Liver (tissue), 3 donors: ENCODE data around the gene PLCB3.

Experiments
- CTCF ChIP-seq: fragments of 150-350 bp; IDR thresholded peaks from 2 replicates; pipeline ENCODE4 v1.5.1; 2017; ENCODE audit warnings: improper control_type of control experiment, low read depth, low read length; ENCODE audit not compliant: missing input control
- JUND ChIP-seq, 2 donors: IDR thresholded peaks; 2 replicates each; pipeline ENCODE4 v1.6.1; 2016; ENCODE audit warnings: antibody characterized with exemption in 2 of 2
- MAX ChIP-seq: IDR thresholded peaks from 2 replicates; pipeline ENCODE4 v1.6.1; 2016; ENCODE audit warnings: antibody characterized with exemption
- NR2F2 ChIP-seq: IDR thresholded peaks from 2 replicates; pipeline ENCODE4 v1.6.1; 2016; ENCODE audit warnings: antibody characterized with exemption
- RAD21 ChIP-seq, 2 donors: IDR thresholded peaks; 2 replicates each; pipeline ENCODE4 v1.6.1; 2016; ENCODE audit warnings: antibody characterized with exemption in 2 of 2, mild to moderate bottlenecking in 2 of 2
- RXRA ChIP-seq, 2 donors: IDR thresholded peaks; 2 replicates each; pipeline ENCODE4 v1.6.1; 2017 to 2018; ENCODE audit warnings: antibody characterized with exemption in 2 of 2, mild to moderate bottlenecking in 1 of 2
- SP1 ChIP-seq: IDR thresholded peaks from 2 replicates; pipeline ENCODE4 v1.6.1; 2018; ENCODE audit warnings: antibody characterized with exemption, mild to moderate bottlenecking
- TAF1 ChIP-seq: conservative IDR thresholded peaks from 2 replicates; pipeline ENCODE4 v1.6.1; 2016; ENCODE audit warnings: antibody characterized with exemption, mild to moderate bottlenecking
- YY1 ChIP-seq: IDR thresholded peaks from 2 replicates; pipeline ENCODE4 v1.6.1; 2016; ENCODE audit warnings: antibody characterized with exemption, mild to moderate bottlenecking
- TF ChIP-seq, protein P1 (sequence below): IDR thresholded peaks from 2 replicates; pipeline ENCODE4 v1.6.1; 2016; ENCODE audit warnings: antibody characterized with exemption
- TF ChIP-seq, protein P2 (sequence below): IDR thresholded peaks from 2 replicates; pipeline ENCODE4 v1.6.1; 2016; ENCODE audit warnings: antibody characterized with exemption, mild to moderate bottlenecking
- donor health status: healthy.
- donor health status: healthy.

DNA sequence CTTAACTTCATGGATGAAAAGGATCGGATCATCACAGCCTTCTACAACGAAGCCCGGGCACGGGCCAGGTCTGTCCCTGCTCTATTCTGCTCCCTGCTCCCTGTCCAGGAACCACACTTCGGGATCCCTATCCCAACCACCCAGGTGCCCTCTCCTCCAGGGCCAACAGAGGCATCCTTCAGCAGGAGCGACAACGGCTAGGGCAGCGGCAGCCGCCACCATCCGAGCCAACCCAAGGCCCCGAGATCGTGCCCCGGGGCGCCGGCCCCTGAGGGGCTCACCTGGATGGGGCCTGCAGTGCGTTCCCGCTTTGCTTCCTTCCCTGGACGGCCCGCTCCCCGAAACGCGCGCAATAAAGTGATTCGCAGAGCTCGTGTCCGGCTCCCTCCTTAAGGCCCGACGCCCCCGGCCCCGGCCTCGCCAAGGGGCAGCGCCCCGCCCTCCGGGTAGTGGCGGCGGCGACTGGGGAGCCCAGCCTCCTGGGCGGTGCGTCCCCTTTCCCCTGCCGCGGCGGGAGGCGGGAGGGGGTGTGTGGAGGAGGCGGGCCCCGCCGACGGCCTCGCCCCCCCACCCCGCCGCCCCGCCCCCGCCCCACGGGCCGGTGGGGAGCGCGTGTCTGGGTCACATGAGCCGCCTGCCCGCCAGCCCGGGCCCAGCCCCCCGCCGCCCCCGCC lies 17.3 kb upstream of the PLCB3 start, which contains the start of gene VEGFB:
- TF ChIP-seq CTCF, result no peak
- TF ChIP-seq YY1, result no peak
- TF ChIP-seq, protein P1, sequence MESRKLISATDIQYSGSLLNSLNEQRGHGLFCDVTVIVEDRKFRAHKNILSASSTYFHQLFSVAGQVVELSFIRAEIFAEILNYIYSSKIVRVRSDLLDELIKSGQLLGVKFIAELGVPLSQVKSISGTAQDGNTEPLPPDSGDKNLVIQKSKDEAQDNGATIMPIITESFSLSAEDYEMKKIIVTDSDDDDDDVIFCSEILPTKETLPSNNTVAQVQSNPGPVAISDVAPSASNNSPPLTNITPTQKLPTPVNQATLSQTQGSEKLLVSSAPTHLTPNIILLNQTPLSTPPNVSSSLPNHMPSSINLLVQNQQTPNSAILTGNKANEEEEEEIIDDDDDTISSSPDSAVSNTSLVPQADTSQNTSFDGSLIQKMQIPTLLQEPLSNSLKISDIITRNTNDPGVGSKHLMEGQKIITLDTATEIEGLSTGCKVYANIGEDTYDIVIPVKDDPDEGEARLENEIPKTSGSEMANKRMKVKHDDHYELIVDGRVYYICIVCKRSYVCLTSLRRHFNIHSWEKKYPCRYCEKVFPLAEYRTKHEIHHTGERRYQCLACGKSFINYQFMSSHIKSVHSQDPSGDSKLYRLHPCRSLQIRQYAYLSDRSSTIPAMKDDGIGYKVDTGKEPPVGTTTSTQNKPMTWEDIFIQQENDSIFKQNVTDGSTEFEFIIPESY, result no peak
- TF ChIP-seq, protein P2, sequence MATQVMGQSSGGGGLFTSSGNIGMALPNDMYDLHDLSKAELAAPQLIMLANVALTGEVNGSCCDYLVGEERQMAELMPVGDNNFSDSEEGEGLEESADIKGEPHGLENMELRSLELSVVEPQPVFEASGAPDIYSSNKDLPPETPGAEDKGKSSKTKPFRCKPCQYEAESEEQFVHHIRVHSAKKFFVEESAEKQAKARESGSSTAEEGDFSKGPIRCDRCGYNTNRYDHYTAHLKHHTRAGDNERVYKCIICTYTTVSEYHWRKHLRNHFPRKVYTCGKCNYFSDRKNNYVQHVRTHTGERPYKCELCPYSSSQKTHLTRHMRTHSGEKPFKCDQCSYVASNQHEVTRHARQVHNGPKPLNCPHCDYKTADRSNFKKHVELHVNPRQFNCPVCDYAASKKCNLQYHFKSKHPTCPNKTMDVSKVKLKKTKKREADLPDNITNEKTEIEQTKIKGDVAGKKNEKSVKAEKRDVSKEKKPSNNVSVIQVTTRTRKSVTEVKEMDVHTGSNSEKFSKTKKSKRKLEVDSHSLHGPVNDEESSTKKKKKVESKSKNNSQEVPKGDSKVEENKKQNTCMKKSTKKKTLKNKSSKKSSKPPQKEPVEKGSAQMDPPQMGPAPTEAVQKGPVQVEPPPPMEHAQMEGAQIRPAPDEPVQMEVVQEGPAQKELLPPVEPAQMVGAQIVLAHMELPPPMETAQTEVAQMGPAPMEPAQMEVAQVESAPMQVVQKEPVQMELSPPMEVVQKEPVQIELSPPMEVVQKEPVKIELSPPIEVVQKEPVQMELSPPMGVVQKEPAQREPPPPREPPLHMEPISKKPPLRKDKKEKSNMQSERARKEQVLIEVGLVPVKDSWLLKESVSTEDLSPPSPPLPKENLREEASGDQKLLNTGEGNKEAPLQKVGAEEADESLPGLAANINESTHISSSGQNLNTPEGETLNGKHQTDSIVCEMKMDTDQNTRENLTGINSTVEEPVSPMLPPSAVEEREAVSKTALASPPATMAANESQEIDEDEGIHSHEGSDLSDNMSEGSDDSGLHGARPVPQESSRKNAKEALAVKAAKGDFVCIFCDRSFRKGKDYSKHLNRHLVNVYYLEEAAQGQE, result no peak
- TF ChIP-seq JUND (IDR thresholded peaks at IDR 0.05), result no peak
- no peak for TF ChIP-seq TAF1
- no peak for TF ChIP-seq SP1
- TF ChIP-seq RAD21 (IDR thresholded peaks at IDR 0.05), result no peak
- TF ChIP-seq MAX, result no peak
- no peak for TF ChIP-seq RXRA (IDR thresholded peaks at IDR 0.05)
- TF ChIP-seq NR2F2, result no peak
